ENCODE data around the gene PPM1A.

Gene PPM1A

DNA sequence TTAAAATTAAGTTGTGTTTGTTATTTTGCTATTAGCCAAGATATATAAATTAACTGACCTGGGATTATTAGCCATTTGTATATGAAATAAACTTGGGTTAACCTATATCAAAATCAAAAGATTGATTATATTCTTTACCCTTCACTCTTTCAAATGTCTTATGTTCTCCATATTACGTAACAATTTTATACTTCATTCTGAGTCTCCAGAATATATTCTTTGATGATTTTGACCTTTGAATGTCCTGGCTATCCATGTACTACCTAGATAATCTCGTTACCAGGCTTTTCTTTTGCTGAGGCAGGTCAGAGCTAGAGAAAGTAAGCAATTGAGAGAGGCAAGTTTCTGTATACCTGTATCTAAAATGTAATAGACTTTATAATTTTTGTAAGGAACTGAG lies 3.6 kb downstream of the PPM1A start:
- TF ChIP-seq FOXM1 (IDR thresholded peaks at IDR 0.05; ENCODE audit: borderline replicate concordance, low read depth) (no peak), ZBTB7A (IDR thresholded peaks at IDR 0.05; ENCODE audit: low read depth) (no peak), TAF1 (IDR thresholded peaks at IDR 0.05; ENCODE audit: low read depth) (no peak), NFIC (IDR thresholded peaks at IDR 0.05) (no peak), EP300 (IDR thresholded peaks at IDR 0.05; ENCODE audit: borderline replicate concordance) (no peak), RAD21 (IDR thresholded peaks at IDR 0.05; ENCODE audit: low read depth) (no peak), TEAD4 (IDR thresholded peaks at IDR 0.05) (no peak), CEBPB (IDR thresholded peaks at IDR 0.05) (no peak), TCF12 (IDR thresholded peaks at IDR 0.05; ENCODE audit: low read depth) (no peak), EGR1 (IDR thresholded peaks at IDR 0.05) (no peak), CREB1 (IDR thresholded peaks at IDR 0.05; ENCODE audit: low read depth) (no peak), YY1 (IDR thresholded peaks at IDR 0.05; ENCODE audit: low read depth) (no peak)
- TF ChIP-seq, protein P1, sequence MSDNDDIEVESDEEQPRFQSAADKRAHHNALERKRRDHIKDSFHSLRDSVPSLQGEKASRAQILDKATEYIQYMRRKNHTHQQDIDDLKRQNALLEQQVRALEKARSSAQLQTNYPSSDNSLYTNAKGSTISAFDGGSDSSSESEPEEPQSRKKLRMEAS (IDR thresholded peaks at IDR 0.05), result no peak
- TF ChIP-seq, protein P2, sequence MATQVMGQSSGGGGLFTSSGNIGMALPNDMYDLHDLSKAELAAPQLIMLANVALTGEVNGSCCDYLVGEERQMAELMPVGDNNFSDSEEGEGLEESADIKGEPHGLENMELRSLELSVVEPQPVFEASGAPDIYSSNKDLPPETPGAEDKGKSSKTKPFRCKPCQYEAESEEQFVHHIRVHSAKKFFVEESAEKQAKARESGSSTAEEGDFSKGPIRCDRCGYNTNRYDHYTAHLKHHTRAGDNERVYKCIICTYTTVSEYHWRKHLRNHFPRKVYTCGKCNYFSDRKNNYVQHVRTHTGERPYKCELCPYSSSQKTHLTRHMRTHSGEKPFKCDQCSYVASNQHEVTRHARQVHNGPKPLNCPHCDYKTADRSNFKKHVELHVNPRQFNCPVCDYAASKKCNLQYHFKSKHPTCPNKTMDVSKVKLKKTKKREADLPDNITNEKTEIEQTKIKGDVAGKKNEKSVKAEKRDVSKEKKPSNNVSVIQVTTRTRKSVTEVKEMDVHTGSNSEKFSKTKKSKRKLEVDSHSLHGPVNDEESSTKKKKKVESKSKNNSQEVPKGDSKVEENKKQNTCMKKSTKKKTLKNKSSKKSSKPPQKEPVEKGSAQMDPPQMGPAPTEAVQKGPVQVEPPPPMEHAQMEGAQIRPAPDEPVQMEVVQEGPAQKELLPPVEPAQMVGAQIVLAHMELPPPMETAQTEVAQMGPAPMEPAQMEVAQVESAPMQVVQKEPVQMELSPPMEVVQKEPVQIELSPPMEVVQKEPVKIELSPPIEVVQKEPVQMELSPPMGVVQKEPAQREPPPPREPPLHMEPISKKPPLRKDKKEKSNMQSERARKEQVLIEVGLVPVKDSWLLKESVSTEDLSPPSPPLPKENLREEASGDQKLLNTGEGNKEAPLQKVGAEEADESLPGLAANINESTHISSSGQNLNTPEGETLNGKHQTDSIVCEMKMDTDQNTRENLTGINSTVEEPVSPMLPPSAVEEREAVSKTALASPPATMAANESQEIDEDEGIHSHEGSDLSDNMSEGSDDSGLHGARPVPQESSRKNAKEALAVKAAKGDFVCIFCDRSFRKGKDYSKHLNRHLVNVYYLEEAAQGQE (IDR thresholded peaks at IDR 0.05; ENCODE audit: low read depth), result no peak

DNA sequence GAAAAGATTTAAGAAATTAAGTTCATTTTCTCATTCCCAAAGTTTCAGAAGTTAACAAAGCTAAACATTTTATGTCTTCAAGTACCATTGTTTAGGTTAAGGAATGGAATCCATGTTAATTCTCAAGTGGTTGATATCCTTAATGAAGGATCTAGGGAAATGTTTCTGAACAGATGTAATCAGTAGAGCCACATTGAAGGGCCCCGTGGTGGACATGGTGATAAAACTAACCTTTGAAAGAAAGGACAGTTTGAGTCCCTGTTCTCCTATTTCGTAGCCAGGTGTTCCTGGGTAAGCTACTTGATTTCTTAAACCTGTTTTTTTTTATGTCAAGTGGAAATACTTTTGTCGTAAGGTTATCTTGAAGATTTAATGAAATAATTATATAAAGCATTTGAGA lies 4.6 kb downstream of the PPM1A start:
- TF ChIP-seq CREB1 (IDR thresholded peaks at IDR 0.05; ENCODE audit: low read depth) (no peak), CEBPB (IDR thresholded peaks at IDR 0.05) (no peak), FOXM1 (IDR thresholded peaks at IDR 0.05; ENCODE audit: borderline replicate concordance, low read depth) (no peak), EGR1 (IDR thresholded peaks at IDR 0.05) (no peak), NFIC (IDR thresholded peaks at IDR 0.05) (no peak), YY1 (IDR thresholded peaks at IDR 0.05; ENCODE audit: low read depth) (no peak), RAD21 (IDR thresholded peaks at IDR 0.05; ENCODE audit: low read depth) (no peak), TAF1 (IDR thresholded peaks at IDR 0.05; ENCODE audit: low read depth) (no peak), TCF12 (IDR thresholded peaks at IDR 0.05; ENCODE audit: low read depth) (no peak)
- TF ChIP-seq, protein P2 (IDR thresholded peaks at IDR 0.05; ENCODE audit: low read depth), result no peak
- TF ChIP-seq, protein P1 (IDR thresholded peaks at IDR 0.05), result no peak

DNA sequence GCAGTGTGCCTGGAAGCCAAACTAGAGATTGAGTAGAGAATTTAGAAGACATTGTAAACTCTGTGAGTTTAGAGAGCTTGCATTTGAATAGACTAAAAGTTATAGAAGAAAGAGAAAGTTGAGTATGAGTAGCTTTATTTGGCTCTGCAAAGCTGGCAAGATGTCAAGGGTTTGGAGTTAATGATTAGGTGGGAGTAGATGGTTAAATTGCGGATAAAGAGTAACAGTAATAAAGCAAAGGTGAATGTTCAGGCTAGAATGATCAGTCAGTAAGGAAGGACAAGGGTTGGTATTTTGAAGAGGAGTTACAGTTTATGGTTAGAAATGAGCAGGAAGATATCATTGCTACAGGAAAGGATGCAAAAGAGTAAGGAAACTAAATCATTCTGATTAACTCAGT lies 5.2 kb downstream of the PPM1A start:
- no peak for TF ChIP-seq CEBPB (IDR thresholded peaks at IDR 0.05)
- TF ChIP-seq, protein P2 (IDR thresholded peaks at IDR 0.05; ENCODE audit: low read depth), result no peak

DNA sequence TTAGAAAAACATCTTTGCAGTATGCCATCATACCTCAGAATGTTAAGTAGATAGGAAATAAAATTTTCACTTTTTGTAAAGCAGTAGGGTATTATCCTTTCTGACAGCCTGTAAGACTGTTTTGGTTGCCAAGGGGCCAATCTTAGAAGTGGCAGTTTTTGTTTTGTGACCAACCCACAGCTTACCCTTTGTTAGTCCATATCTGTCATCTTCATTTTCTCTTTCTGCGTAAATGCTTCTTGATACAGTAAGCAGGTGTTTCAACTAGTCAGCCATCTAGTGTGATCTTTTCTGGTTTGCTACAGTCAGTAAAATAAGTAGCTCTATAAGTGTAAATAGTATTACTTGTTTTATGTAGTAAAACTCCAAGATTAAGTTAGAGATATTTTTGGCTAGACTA lies 8.8 kb downstream of the PPM1A start:
- TF ChIP-seq, protein P3, sequence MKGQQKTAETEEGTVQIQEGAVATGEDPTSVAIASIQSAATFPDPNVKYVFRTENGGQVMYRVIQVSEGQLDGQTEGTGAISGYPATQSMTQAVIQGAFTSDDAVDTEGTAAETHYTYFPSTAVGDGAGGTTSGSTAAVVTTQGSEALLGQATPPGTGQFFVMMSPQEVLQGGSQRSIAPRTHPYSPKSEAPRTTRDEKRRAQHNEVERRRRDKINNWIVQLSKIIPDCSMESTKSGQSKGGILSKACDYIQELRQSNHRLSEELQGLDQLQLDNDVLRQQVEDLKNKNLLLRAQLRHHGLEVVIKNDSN (IDR thresholded peaks at IDR 0.05), result no peak
- TF ChIP-seq EGR1 (IDR thresholded peaks at IDR 0.05) (no peak), TAF1 (IDR thresholded peaks at IDR 0.05; ENCODE audit: low read depth) (no peak), TEAD4 (IDR thresholded peaks at IDR 0.05) (no peak), EP300 (IDR thresholded peaks at IDR 0.05; ENCODE audit: borderline replicate concordance) (no peak), ZBTB7A (IDR thresholded peaks at IDR 0.05; ENCODE audit: low read depth) (no peak)
- TF ChIP-seq, protein P1 (IDR thresholded peaks at IDR 0.05), result no peak

DNA sequence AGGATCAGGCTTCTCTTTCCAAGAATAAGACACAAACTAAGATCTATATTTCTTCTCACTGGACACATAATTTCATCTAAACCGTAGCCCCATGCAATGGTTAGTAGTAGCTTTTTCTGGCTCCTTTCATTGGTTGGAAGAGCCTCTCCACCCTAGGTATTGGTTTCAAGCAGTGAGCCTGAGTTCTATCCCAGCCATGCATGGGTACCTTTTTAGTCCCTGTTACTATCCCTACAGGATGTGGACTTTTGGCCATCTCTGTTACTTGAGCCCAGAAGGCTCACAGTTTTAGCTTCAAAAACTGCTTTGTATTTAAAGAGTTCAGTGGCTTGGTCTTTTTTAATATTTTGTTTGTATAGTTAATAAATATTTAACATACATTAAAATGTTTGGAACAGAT lies 16.1 kb downstream of the PPM1A start:
- TF ChIP-seq, protein P3 (IDR thresholded peaks at IDR 0.05), result no peak
- TF ChIP-seq EP300 (IDR thresholded peaks at IDR 0.05; ENCODE audit: borderline replicate concordance), result no peak
- TF ChIP-seq, protein P1 (IDR thresholded peaks at IDR 0.05), result no peak
- TF ChIP-seq YY1 (IDR thresholded peaks at IDR 0.05; ENCODE audit: low read depth), result no peak
- no peak for TF ChIP-seq ZBTB7A (IDR thresholded peaks at IDR 0.05; ENCODE audit: low read depth)
- TF ChIP-seq TAF1 (IDR thresholded peaks at IDR 0.05; ENCODE audit: low read depth), result no peak
